ENCODE measurements around the gene MAGED2. TPM values are rescaled to one million over a fixed set of nuclear protein-coding genes. Genes with fewer than 3 reads are reported as not detected.
A peak's percentile ranks its signal among the peaks of the same experiment; 100 is the strongest.
"Not testable (repeated sequence)": the region's sequence is repeated elsewhere in the genome, so short reads cannot be mapped to it uniquely, and the experiment has no call there.

MAGED2 gene
- total RNA-seq, 1 donor from 2014 or later: 467 TPM

DNA sequence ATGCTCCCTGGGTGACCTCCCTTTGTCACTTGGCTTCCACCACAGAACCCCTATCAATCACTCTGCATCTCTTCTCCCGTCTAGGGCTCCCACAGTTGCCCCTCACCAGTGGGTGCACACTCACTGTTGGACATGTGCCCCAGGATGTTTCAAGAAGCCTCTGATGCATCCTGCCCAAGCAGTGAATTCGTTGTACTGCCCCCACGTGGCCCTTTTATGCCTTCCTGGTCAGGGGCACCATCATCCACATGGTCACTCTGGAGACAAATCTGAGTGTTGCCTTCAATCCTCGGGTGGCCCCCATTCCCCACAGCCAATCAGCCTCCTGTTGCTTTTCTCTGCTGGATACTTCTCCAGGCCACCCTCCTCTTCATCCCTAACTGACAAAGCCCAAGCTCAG is 21.6 kb upstream of the MAGED2 start:
- peaks cover 37% of the 10 kb centered on the region for H3K9me3 Mint-ChIP-seq (ENCODE audit: low read depth)
- no peaks in the 10 kb centered on the region for H3K27me3 Mint-ChIP-seq (ENCODE audit: low read depth)
- DNase-seq (ENCODE audit: low spot score): no peak
- H3K27ac Mint-ChIP-seq (ENCODE audit: unreplicated experiment): no peak overlapping the region
- TF ChIP-seq, protein P1, sequence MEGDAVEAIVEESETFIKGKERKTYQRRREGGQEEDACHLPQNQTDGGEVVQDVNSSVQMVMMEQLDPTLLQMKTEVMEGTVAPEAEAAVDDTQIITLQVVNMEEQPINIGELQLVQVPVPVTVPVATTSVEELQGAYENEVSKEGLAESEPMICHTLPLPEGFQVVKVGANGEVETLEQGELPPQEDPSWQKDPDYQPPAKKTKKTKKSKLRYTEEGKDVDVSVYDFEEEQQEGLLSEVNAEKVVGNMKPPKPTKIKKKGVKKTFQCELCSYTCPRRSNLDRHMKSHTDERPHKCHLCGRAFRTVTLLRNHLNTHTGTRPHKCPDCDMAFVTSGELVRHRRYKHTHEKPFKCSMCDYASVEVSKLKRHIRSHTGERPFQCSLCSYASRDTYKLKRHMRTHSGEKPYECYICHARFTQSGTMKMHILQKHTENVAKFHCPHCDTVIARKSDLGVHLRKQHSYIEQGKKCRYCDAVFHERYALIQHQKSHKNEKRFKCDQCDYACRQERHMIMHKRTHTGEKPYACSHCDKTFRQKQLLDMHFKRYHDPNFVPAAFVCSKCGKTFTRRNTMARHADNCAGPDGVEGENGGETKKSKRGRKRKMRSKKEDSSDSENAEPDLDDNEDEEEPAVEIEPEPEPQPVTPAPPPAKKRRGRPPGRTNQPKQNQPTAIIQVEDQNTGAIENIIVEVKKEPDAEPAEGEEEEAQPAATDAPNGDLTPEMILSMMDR (IDR thresholded peaks at IDR 0.05): peak; percentile 51
- H3K36me3 Mint-ChIP-seq (ENCODE audit: low read depth): peaks cover 1% of the 10 kb centered on the region
- no peak overlapping the region for H3K4me3 Mint-ChIP-seq (ENCODE audit: unreplicated experiment)
- H3K4me1 Mint-ChIP-seq (ENCODE audit: low read depth): peaks cover 8% of the 10 kb centered on the region

DNA sequence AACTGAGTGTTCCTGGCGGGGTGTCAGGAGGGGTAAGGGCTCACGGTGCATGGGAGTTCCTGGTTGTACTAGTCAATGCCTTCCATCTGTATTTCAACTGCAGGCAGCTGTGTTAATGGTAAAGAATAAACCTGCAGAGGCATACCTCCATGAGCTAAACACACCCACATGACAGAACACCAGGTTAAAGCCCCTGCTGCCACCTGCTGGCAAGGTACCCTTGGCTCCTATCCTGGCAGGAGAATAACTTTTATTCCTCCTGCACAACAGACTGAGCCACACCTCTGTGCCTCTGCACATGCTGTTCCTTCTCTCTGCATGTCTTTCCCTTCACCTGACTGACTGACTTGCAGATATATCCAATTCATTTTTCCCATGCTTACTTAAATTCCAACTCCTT is 20.6 kb upstream of the MAGED2 start:
- TF ChIP-seq, protein P1 (IDR thresholded peaks at IDR 0.05): peak; percentile 48
- H3K4me3 Mint-ChIP-seq (ENCODE audit: unreplicated experiment): no peak overlapping the region
- no peak overlapping the region for H3K27ac Mint-ChIP-seq (ENCODE audit: unreplicated experiment)
- peaks cover 39% of the 10 kb centered on the region for H3K9me3 Mint-ChIP-seq (ENCODE audit: low read depth)
- DNase-seq (ENCODE audit: low spot score): no peak
- peaks cover 1% of the 10 kb centered on the region for H3K36me3 Mint-ChIP-seq (ENCODE audit: low read depth)
- H3K4me1 Mint-ChIP-seq (ENCODE audit: low read depth): peaks cover 8% of the 10 kb centered on the region
- no peaks in the 10 kb centered on the region for H3K27me3 Mint-ChIP-seq (ENCODE audit: low read depth)

DNA sequence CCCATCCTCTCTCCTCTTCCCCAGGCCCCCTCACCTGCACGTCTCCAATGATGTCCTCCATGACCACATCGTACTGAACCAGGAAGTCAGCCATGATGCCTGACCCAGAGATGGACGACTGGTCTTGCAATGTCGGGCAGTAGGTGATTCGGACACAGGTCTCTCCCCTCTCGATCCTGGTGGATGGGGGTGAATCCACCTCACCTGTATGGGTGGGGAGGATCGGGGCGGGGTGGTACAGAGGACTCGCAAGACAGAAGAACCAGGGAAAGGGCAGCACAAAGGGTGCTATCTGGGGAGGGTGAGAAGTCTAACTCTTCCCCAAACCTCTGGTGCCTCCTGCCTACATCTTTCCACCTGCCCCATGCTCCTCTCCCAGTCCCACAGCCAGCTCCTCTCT is 19.1 kb upstream of the MAGED2 start:
- TF ChIP-seq, protein P1 (IDR thresholded peaks at IDR 0.05): no peak
- DNase-seq (ENCODE audit: low spot score): no peak
- Mint-ChIP-seq H3K27me3 (ENCODE audit: low read depth) (no peaks in the 10 kb centered on the region), H3K27ac (ENCODE audit: unreplicated experiment) (no peak overlapping the region), H3K9me3 (ENCODE audit: low read depth) (peaks cover 32% of the 10 kb centered on the region), H3K4me3 (ENCODE audit: unreplicated experiment) (no peak overlapping the region), H3K4me1 (ENCODE audit: low read depth) (peaks cover 9% of the 10 kb centered on the region), H3K36me3 (ENCODE audit: low read depth) (peaks cover 1% of the 10 kb centered on the region)

DNA sequence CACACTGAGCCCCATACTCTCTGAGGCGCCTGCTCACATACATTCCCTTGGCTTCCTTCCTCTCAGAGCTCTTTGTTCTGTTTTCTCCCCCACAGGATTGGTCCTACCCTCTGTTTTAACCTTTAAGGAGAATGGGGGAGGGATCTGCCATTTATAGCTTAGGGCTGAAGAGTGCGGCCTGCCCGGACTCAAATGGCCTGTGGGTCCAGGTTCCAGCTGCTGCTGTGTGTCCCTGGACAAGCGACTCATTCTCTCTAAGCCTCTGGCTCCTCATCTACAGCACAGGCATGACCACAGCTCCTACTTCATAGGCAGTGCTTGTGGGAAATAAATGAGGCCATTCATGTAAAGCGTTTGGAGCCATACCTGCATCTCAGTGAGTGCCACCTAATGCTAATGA is 18.1 kb upstream of the MAGED2 start:
- H3K27me3 Mint-ChIP-seq (ENCODE audit: low read depth); DNase-seq (ENCODE audit: low spot score); H3K36me3 Mint-ChIP-seq (ENCODE audit: low read depth); H3K4me3 Mint-ChIP-seq (ENCODE audit: unreplicated experiment): not testable (repeated sequence)
- peak overlapping the region; percentile 51 for H3K27ac Mint-ChIP-seq (ENCODE audit: unreplicated experiment)
- peaks cover 28% of the 10 kb centered on the region for H3K9me3 Mint-ChIP-seq (ENCODE audit: low read depth)
- peaks cover 18% of the 10 kb centered on the region for H3K4me1 Mint-ChIP-seq (ENCODE audit: low read depth)

DNA sequence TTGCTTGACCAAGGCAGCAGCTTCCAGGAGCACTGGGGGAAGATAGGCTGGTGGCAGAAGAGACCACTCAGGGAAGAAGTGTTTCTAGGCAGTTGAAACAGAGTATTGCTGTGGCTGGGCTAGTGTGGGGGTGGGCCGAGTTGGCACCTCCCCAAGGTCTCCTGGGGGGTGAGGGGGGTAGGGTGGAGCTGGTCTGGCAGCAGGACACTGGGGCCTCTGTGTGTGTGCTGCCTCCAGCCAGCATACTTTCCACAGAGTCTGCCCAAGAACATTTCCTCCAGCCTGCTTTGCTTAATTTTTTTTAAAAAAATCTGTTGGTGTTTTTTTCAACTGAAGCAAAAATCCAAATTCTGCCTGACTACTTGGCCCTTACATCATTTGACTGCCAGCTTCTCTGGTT is 13.5 kb upstream of the MAGED2 start:
- DNase-seq (ENCODE audit: low spot score): no peak
- Mint-ChIP-seq H3K9me3 (ENCODE audit: low read depth) (peaks cover 20% of the 10 kb centered on the region), H3K27me3 (ENCODE audit: low read depth) (no peaks in the 10 kb centered on the region), H3K36me3 (ENCODE audit: low read depth) (no peaks in the 10 kb centered on the region), H3K4me1 (ENCODE audit: low read depth) (peaks cover 23% of the 10 kb centered on the region), H3K4me3 (ENCODE audit: unreplicated experiment) (no peak overlapping the region), H3K27ac (ENCODE audit: unreplicated experiment) (peak overlapping the region; percentile 58)
- TF ChIP-seq, protein P1 (IDR thresholded peaks at IDR 0.05): no peak

DNA sequence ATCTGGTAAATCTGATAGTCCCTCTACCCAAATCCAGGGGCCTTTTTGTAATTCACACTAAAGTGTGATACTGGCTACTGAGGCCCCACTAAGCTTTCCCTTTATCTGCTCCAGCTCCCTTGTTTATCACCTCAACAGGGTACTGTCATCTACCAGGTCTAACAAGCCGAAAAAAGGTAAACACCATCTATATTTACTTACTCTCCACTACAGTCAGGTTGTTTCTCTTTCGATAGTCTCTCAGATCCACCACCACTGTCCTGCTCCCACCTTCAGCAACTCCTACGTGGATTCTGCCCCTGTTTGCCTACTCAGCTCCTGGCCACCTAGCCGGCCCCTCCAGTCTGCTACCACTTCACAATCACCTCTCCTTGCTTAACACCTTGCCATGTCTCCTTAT is 12.8 kb upstream of the MAGED2 start:
- peaks cover 18% of the 10 kb centered on the region for H3K4me1 Mint-ChIP-seq (ENCODE audit: low read depth)
- H3K4me3 Mint-ChIP-seq (ENCODE audit: unreplicated experiment): no peak overlapping the region
- TF ChIP-seq, protein P1 (IDR thresholded peaks at IDR 0.05): no peak
- H3K27me3 Mint-ChIP-seq (ENCODE audit: low read depth): no peaks in the 10 kb centered on the region
- no peak for DNase-seq (ENCODE audit: low spot score)
- H3K9me3 Mint-ChIP-seq (ENCODE audit: low read depth): peaks cover 25% of the 10 kb centered on the region
- H3K36me3 Mint-ChIP-seq (ENCODE audit: low read depth): no peaks in the 10 kb centered on the region
- H3K27ac Mint-ChIP-seq (ENCODE audit: unreplicated experiment): no peak overlapping the region
